ENCODE data around the gene NOTCH2.
"Not testable (repeated sequence)": the region's sequence is repeated elsewhere in the genome, so short reads cannot be mapped to it uniquely, and the experiment has no call there.

The NOTCH2 gene

GRCh38 chr1:120048208-120048607, 21.3 kb downstream of the NOTCH2 start:
- not testable (repeated sequence) for DNase-seq

- DNase-seq, result not testable (repeated sequence)
These were observed 27.7 kb downstream of the NOTCH2 start for GRCh38 chr1:120041771-120042170.

- DNase-seq, result not testable (repeated sequence)
These were observed 37.2 kb downstream of the NOTCH2 start for GRCh38 chr1:120032253-120032652.

GRCh38 chr1:120023791-120024190, 45.7 kb downstream of the NOTCH2 start:
- DNase-seq, result not testable (repeated sequence)

- DNase-seq, result not testable (repeated sequence)
These were observed 54.5 kb downstream of the NOTCH2 start for GRCh38 chr1:120014978-120015377.

- not testable (repeated sequence) for DNase-seq
These were observed 61.1 kb downstream of the NOTCH2 start for GRCh38 chr1:120008320-120008719.

- DNase-seq, result not testable (repeated sequence)
These were observed 61.6 kb downstream of the NOTCH2 start for GRCh38 chr1:120007850-120008249.

GRCh38 chr1:120001035-120001434, 68.4 kb downstream of the NOTCH2 start:
- DNase-seq, result not testable (repeated sequence)

- not testable (repeated sequence) for DNase-seq
These were observed 72.6 kb downstream of the NOTCH2 start for GRCh38 chr1:119996731-119997312.

GRCh38 chr1:119995975-119996374, 73.5 kb downstream of the NOTCH2 start:
- DNase-seq, result not testable (repeated sequence)

GRCh38 chr1:119988306-119989062, 81.0 kb downstream of the NOTCH2 start:
- DNase-seq, result peak; percentile 15

GRCh38 chr1:119987686-119988085, 81.8 kb downstream of the NOTCH2 start:
- no peak for DNase-seq

GRCh38 chr1:119987112-119987511, 82.3 kb downstream of the NOTCH2 start:
- DNase-seq, result no peak

- no peak for DNase-seq
These were observed 83.4 kb downstream of the NOTCH2 start for GRCh38 chr1:119986007-119986497.

- no peak for DNase-seq
These were observed 84.7 kb downstream of the NOTCH2 start for GRCh38 chr1:119984771-119985170.

- DNase-seq, result no peak
These were observed 87.3 kb downstream of the NOTCH2 start for GRCh38 chr1:119981986-119982815.

GRCh38 chr1:119981496-119981895, 88.0 kb downstream of the NOTCH2 start:
- DNase-seq, result no peak

GRCh38 chr1:119978018-119978505, 91.4 kb downstream of the NOTCH2 start:
- no peak for DNase-seq

GRCh38 chr1:119977113-119977736, 92.2 kb downstream of the NOTCH2 start:
- not testable (repeated sequence) for DNase-seq

GRCh38 chr1:119975582-119976254, 93.7 kb downstream of the NOTCH2 start:
- DNase-seq, result not testable (repeated sequence)

- no peak for DNase-seq
These were observed 94.5 kb downstream of the NOTCH2 start for GRCh38 chr1:119975006-119975405.

GRCh38 chr1:119974013-119974412, 95.4 kb downstream of the NOTCH2 start:
- DNase-seq, result no peak

Measured in activated CD4-positive, alpha-beta T cell treated with anti-CD3 and anti-CD28 coated beads for 48 hours (primary cell).